GM12878 (cell line): ENCODE measurements around the gene COPZ2. TPM values are rescaled to one million over a fixed set of nuclear protein-coding genes. Genes with fewer than 3 reads are reported as not detected.

ENCODE experiments used
- BACH1 ChIP-seq: fragments of 450-650 bp; IDR thresholded peaks from 2 replicates; pipeline ENCODE4 v1.6.1; 2017; ENCODE audit warnings: mild to moderate bottlenecking, borderline replicate concordance
- BCL11A ChIP-seq: IDR thresholded peaks from 2 replicates; pipeline ENCODE4 v1.6.1; 2011; ENCODE audit warnings: low read depth, low read length
- FOXK2 ChIP-seq: fragments of 450-650 bp; IDR thresholded peaks from 2 replicates; pipeline ENCODE4 v1.6.1; 2017; ENCODE audit warnings: mild to moderate bottlenecking, moderate library complexity
- KAT2A ChIP-seq: conservative IDR thresholded peaks from 2 replicates; pipeline ENCODE4 v1.6.1; 2011; ENCODE audit warnings: low read depth, low read length; ENCODE audit not compliant: control insufficient read depth
- KDM1A ChIP-seq: fragments of 200-600 bp; sonication (generic); IDR thresholded peaks from 2 replicates; pipeline ENCODE4 v1.6.1; 2016; ENCODE audit warnings: borderline replicate concordance
- PAX8 ChIP-seq: fragments of 450-650 bp; IDR thresholded peaks from 2 replicates; pipeline ENCODE4 v1.6.1; 2017; ENCODE audit warnings: mild to moderate bottlenecking, moderate library complexity
- PML ChIP-seq: IDR thresholded peaks from 2 replicates; pipeline ENCODE4 v1.6.1; 2012; ENCODE audit warnings: low read length, inconsistent platforms
- SIN3A ChIP-seq: IDR thresholded peaks from 2 replicates; pipeline ENCODE4 v1.6.1; 2012; ENCODE audit warnings: low read depth, low read length, improper control_type of control experiment
- SREBF2 ChIP-seq: IDR thresholded peaks from 2 replicates; pipeline ENCODE4 v1.6.1; 2012; ENCODE audit warnings: mild to moderate bottlenecking, low read length
- polyA plus RNA-seq, 11 experiments: library from polyadenylated mRNA; depleted of rRNA in 4 of 11; unstranded in 6 of 11; stranded (reverse) in 5 of 11; fragments of >200 nt; fragmentation: Nextera tagmentation in 4 of 11; fragmentation: Illumina TruSeq in 1 of 11; extraction: Ambion mirVana in 4 of 11; extraction: Trizol in 1 of 11; gene quantifications; 1 replicate in 1 of 11; 2 replicates in 10 of 11; pipeline versions ENCODE4 v1.2.1 to v1.2.3, GENCODE V29; 2011 to 2016; ENCODE audit warnings: inconsistent platforms in 2 of 11, missing spikeins in 2 of 11, low read depth in 1 of 11
- total RNA-seq, 4 experiments: library from RNA; depleted of rRNA in 3 of 4; stranded (reverse); fragments of >200 nt in 3 of 4; fragmentation: Illumina TruSeq in 1 of 4; extraction: Trizol in 1 of 4; gene quantifications; 2 replicates each; pipeline versions ENCODE4 v1.2.1 to v1.2.3, GENCODE V29; 2013 to 2021
- TF ChIP-seq, protein P1 (sequence below): fragments of 150-350 bp; IDR thresholded peaks from 2 replicates; pipeline ENCODE4 v1.6.1; 2014; ENCODE audit warnings: mild to moderate bottlenecking, low read depth, low read length
- TF ChIP-seq, protein P2 (sequence below): IDR thresholded peaks from 2 replicates; pipeline ENCODE4 v1.6.1; 2012; ENCODE audit warnings: mild to moderate bottlenecking, low read depth, low read length
- TF ChIP-seq, protein P3 (sequence below): IDR thresholded peaks from 2 replicates; pipeline ENCODE4 v1.6.1; 2012; ENCODE audit warnings: low read length, inconsistent platforms
- TF ChIP-seq, protein P4 (sequence below): fragments of 450-650 bp; IDR thresholded peaks from 2 replicates; pipeline ENCODE4 v1.6.1; 2017; ENCODE audit warnings: low read depth, mild to moderate bottlenecking, moderate library complexity
- TF ChIP-seq, protein P5 (sequence below): IDR thresholded peaks from 2 replicates; pipeline ENCODE4 v1.6.1; 2012; ENCODE audit warnings: improper control_type of control experiment, low read depth, low read length; ENCODE audit not compliant: insufficient replicate concordance
- TF ChIP-seq, protein P6 (sequence below): fragments of 450-650 bp; IDR thresholded peaks from 2 replicates; pipeline ENCODE4 v1.6.1; 2016; ENCODE audit warnings: mild to moderate bottlenecking

The COPZ2 gene
- total and polyA plus RNA-seq, 10 of the 15 experiments (the other 5 are each of a cell fraction or from before 2014, with no cell fraction given): 0.20 to 4.3 (median 2.6) TPM

DNA sequence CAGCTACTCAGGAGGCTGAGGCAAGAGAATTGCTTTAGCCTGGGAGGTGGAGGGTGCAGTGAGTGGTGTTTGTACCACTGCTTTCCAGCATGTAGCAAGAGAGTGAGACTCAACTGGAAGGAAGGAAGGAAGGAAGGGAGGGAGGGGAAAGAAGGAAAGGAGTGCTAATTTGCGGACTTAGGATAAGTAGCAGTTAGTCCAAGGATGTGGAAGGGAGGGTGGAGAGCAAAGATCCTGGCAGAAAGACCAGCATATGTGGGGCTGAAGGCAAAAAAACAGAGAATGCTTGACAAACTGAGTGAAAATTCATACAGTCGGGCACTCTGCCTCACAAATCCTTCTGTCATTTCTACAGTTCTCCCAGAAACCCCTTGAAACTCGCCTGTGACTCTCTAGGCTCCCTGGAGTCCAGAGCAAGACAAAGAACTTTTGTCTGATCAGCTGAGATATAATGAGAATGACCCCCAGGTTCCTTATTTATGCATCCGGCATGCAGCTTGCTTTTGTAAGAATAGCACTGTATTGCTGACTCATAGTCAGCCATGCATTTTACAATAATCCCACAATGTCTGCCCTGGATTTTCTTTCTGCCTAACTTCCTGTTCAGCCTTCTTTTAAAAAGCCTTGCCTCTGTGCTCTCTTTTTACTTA is 35.2 kb downstream of the COPZ2 start (continued):
- TF ChIP-seq, protein P1, sequence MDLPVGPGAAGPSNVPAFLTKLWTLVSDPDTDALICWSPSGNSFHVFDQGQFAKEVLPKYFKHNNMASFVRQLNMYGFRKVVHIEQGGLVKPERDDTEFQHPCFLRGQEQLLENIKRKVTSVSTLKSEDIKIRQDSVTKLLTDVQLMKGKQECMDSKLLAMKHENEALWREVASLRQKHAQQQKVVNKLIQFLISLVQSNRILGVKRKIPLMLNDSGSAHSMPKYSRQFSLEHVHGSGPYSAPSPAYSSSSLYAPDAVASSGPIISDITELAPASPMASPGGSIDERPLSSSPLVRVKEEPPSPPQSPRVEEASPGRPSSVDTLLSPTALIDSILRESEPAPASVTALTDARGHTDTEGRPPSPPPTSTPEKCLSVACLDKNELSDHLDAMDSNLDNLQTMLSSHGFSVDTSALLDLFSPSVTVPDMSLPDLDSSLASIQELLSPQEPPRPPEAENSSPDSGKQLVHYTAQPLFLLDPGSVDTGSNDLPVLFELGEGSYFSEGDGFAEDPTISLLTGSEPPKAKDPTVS: no peak
- TF ChIP-seq PML (no peak; the same call in 1 of the 2 replicates), BCL11A (peak; percentile 46; the same call in 1 of the 2 replicates), KAT2A (no peak), SREBF2 (no peak), KDM1A (no peak), PAX8 (no peak), FOXK2 (no peak), BACH1 (peak; percentile 97), SIN3A (no peak)
- TF ChIP-seq, protein P2, sequence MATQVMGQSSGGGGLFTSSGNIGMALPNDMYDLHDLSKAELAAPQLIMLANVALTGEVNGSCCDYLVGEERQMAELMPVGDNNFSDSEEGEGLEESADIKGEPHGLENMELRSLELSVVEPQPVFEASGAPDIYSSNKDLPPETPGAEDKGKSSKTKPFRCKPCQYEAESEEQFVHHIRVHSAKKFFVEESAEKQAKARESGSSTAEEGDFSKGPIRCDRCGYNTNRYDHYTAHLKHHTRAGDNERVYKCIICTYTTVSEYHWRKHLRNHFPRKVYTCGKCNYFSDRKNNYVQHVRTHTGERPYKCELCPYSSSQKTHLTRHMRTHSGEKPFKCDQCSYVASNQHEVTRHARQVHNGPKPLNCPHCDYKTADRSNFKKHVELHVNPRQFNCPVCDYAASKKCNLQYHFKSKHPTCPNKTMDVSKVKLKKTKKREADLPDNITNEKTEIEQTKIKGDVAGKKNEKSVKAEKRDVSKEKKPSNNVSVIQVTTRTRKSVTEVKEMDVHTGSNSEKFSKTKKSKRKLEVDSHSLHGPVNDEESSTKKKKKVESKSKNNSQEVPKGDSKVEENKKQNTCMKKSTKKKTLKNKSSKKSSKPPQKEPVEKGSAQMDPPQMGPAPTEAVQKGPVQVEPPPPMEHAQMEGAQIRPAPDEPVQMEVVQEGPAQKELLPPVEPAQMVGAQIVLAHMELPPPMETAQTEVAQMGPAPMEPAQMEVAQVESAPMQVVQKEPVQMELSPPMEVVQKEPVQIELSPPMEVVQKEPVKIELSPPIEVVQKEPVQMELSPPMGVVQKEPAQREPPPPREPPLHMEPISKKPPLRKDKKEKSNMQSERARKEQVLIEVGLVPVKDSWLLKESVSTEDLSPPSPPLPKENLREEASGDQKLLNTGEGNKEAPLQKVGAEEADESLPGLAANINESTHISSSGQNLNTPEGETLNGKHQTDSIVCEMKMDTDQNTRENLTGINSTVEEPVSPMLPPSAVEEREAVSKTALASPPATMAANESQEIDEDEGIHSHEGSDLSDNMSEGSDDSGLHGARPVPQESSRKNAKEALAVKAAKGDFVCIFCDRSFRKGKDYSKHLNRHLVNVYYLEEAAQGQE: no peak
- TF ChIP-seq, protein P3, sequence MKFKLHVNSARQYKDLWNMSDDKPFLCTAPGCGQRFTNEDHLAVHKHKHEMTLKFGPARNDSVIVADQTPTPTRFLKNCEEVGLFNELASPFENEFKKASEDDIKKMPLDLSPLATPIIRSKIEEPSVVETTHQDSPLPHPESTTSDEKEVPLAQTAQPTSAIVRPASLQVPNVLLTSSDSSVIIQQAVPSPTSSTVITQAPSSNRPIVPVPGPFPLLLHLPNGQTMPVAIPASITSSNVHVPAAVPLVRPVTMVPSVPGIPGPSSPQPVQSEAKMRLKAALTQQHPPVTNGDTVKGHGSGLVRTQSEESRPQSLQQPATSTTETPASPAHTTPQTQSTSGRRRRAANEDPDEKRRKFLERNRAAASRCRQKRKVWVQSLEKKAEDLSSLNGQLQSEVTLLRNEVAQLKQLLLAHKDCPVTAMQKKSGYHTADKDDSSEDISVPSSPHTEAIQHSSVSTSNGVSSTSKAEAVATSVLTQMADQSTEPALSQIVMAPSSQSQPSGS: no peak
- TF ChIP-seq, protein P4, sequence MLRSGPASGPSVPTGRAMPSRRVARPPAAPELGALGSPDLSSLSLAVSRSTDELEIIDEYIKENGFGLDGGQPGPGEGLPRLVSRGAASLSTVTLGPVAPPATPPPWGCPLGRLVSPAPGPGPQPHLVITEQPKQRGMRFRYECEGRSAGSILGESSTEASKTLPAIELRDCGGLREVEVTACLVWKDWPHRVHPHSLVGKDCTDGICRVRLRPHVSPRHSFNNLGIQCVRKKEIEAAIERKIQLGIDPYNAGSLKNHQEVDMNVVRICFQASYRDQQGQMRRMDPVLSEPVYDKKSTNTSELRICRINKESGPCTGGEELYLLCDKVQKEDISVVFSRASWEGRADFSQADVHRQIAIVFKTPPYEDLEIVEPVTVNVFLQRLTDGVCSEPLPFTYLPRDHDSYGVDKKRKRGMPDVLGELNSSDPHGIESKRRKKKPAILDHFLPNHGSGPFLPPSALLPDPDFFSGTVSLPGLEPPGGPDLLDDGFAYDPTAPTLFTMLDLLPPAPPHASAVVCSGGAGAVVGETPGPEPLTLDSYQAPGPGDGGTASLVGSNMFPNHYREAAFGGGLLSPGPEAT: peak; percentile 80
- TF ChIP-seq, protein P5, sequence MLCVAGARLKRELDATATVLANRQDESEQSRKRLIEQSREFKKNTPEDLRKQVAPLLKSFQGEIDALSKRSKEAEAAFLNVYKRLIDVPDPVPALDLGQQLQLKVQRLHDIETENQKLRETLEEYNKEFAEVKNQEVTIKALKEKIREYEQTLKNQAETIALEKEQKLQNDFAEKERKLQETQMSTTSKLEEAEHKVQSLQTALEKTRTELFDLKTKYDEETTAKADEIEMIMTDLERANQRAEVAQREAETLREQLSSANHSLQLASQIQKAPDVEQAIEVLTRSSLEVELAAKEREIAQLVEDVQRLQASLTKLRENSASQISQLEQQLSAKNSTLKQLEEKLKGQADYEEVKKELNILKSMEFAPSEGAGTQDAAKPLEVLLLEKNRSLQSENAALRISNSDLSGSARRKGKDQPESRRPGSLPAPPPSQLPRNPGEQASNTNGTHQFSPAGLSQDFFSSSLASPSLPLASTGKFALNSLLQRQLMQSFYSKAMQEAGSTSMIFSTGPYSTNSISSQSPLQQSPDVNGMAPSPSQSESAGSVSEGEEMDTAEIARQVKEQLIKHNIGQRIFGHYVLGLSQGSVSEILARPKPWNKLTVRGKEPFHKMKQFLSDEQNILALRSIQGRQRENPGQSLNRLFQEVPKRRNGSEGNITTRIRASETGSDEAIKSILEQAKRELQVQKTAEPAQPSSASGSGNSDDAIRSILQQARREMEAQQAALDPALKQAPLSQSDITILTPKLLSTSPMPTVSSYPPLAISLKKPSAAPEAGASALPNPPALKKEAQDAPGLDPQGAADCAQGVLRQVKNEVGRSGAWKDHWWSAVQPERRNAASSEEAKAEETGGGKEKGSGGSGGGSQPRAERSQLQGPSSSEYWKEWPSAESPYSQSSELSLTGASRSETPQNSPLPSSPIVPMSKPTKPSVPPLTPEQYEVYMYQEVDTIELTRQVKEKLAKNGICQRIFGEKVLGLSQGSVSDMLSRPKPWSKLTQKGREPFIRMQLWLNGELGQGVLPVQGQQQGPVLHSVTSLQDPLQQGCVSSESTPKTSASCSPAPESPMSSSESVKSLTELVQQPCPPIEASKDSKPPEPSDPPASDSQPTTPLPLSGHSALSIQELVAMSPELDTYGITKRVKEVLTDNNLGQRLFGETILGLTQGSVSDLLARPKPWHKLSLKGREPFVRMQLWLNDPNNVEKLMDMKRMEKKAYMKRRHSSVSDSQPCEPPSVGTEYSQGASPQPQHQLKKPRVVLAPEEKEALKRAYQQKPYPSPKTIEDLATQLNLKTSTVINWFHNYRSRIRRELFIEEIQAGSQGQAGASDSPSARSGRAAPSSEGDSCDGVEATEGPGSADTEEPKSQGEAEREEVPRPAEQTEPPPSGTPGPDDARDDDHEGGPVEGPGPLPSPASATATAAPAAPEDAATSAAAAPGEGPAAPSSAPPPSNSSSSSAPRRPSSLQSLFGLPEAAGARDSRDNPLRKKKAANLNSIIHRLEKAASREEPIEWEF: peak; percentile 62
- TF ChIP-seq, protein P6, sequence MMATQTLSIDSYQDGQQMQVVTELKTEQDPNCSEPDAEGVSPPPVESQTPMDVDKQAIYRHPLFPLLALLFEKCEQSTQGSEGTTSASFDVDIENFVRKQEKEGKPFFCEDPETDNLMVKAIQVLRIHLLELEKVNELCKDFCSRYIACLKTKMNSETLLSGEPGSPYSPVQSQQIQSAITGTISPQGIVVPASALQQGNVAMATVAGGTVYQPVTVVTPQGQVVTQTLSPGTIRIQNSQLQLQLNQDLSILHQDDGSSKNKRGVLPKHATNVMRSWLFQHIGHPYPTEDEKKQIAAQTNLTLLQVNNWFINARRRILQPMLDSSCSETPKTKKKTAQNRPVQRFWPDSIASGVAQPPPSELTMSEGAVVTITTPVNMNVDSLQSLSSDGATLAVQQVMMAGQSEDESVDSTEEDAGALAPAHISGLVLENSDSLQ: no peak
